ENCODE results near the gene PRM3.

The PRM3 gene

DNA sequence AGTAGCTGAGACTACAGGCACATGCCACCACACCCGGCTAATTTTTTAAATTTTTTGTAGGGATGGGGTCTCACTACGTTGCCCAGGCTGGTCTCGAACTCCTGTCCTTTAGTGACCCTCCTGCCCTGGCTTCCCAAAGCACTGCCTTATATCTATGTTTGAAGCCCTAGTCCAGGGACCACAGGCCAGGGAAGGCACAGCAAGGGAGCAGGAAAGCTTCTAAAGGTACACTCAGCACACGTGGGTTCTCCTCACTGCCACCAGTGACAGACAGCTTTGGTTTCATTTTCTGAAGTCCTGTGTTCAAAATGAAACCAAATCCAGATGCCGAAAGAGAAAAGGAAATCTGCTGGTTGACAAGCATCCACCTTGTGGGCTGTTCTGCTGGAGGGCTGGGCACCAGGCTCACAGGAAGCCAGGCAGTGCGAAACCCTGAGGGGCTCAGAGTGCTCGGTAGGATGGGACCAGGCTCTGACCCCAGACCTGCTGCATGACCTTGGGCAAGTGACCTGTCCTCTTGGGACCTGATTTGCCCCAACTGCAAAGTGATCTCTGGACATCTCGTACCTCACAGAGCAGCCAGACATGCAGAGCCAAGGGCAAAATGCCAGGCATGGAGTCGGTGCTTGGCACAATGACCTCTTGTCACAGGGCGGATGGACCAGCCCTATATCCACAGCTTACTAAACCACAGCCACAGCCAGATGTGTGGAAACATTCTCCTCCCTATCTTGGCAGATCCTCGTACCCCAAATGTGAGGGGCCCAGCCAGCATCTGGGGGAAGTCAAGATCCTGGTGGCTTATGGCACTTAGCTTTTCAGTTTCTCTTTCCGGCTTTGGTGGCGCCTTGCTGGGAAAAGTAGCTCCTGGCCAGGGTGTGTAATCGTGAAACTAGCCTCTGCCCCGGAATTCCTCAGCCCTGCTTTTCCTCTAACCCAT is 14.6 kb downstream of the PRM3 start:
- ATAC-seq, result peak in 1 of 2 donors; percentile 10

DNA sequence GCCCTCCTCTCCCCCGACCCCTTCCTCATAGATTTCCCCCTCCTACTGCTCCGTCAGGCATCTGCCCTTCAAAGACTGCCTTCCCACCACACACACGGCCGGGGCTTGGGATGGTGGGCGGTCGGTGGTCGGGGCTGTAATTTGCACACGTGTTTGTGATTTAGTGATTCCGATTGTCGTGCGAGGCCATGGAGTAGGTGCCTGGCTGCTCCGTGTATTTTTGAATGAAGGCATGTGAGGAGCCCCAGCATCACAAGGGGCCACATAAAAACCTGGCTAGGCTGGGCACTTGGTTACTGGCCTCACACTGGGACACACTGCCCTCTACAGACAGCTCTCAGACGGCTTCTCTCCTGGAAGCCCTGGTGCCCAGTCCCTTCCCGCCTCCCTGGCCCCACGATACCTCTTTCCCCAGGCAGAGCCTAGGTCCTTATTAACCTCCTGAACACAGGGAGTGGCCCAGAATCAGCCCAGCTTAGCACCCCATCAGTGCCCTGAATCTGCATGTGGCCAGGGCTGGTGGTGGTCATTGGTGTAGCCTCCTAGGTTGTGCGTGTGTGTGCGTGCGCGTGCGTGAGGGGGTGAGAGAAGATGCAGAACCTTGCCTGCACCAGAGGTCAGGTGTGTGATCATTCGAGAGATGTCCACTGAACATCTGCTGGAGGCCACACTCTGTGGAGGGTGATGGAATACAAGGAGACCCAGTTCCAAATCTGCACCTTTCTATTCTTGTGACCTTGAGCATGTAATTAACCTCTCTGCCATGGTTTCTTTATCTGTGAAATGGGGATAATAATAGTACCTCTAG is 16.1 kb downstream of the PRM3 start:
- no peak for ATAC-seq

DNA sequence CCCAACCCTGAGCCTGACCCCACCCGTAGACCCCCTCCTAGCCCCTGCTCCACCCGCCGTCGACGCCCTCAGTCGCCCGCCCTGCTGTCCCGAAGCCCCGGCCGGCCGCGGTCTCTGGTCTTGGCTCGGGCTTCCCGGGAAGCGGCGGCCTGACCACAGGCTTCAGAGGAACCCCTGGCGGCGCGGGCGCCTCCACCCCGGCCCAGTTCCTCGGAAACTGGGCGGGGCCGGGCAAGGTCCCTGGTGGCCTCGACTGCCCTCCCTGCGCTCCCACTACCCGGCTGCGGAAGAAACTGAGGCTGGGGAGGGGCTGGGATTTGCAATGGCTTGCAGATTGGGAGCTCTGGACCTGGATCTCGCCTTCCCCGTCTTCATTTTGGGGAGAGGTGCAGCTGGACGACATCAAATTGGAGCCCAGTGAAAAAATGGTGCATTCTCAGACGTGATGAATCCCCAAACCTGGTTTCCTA is 16.7 kb downstream of the PRM3 start:
- no peak for ATAC-seq

DNA sequence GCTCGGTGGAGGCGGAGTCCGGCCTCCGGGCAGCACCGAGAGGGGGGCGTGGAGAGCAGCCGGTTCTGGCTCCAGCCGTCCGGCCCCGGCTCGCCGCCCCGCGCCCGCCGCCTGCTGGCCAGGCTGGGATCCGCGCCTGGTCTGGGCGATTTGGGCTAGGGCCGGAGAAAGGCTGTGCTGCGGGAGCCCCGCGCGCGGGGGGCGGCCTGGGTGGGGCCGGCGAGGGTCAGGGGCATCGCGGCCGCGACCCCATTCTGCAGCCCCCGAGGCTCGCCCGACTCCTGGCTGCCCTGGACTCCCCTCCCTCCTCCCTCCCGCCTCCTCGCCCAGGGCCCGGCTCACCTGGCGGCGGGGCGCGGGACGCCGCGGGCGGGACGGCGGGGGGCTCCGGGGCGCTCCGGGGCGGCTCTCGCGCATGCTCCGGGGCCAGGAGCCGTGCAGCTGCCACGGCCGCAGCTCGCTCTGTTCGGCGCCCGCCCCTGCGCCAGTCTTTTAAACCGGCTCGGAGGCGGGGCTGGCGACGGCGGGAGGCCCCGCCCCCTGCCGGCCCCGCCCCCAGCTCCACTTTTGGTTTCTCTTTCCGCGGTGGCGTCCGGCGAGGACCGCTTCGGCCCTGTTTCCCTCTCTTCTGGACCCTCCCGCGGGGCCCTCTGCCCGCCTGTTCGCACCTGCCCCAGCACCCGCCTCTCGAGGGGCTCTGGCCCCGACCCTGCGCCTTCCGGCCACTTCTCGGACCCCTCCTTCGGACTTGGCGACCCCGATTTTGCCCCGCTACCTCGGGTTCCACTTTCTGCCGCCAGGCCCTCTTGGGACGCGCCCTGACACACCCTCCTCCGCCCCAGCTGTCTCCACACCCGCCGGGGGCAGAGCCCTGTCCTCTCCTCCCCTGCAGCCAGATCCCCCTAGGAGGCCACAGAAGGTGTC is 17.4 kb downstream of the PRM3 start, which contains the start of gene SOCS1:
TSS of gene SOCS1 (minus strand) at position 468 of the 924 bp plus-strand sequence. CDS start 726 bp downstream, outside the sequence.
- ATAC-seq, result peak; percentile 53 to 57

DNA sequence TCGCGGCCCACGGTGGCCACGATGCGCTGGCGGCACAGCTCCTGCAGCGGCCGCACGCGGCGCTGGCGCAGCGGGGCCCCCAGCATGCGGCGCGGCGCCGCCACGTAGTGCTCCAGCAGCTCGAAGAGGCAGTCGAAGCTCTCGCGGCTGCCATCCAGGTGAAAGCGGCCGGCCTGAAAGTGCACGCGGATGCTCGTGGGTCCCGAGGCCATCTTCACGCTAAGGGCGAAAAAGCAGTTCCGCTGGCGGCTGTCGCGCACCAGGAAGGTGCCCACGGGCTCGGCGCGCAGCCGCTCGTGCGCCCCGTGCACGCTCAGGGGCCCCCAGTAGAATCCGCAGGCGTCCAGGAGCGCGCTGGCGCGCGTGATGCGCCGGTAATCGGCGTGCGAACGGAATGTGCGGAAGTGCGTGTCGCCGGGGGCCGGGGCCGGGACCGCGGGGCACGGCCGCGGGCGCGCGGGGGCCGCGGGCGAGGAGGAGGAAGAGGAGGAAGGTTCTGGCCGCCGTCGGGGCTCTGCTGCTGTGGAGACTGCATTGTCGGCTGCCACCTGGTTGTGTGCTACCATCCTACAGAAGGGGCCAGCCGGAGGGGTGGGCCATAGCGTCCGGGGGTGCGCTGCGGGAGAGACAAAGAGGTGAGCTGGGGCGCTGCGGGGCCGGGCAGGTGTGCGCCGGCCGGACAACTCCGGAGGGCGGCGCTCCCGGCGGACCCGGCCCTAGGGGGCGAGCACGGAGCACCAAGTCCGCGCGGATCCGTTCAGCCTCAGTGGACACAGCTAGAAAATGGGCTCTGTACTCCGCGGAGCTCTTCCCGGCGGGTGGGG is 18.3 kb downstream of the PRM3 start:
- ATAC-seq, result peak; percentile 1

GRCh38 chr16:11253995-11254912 is 19.2 kb downstream of the PRM3 start:
- ATAC-seq, result no peak

GRCh38 chr16:11253009-11253994 is 20.1 kb downstream of the PRM3 start:
- peak; percentile 20 to 24 for ATAC-seq

- no peak for ATAC-seq
Measured at GRCh38 chr16:11252482-11252931, 20.9 kb downstream of the PRM3 start.

- peak; percentile 32 to 36 for ATAC-seq
Measured at GRCh38 chr16:11251525-11252481, 21.6 kb downstream of the PRM3 start.

DNA sequence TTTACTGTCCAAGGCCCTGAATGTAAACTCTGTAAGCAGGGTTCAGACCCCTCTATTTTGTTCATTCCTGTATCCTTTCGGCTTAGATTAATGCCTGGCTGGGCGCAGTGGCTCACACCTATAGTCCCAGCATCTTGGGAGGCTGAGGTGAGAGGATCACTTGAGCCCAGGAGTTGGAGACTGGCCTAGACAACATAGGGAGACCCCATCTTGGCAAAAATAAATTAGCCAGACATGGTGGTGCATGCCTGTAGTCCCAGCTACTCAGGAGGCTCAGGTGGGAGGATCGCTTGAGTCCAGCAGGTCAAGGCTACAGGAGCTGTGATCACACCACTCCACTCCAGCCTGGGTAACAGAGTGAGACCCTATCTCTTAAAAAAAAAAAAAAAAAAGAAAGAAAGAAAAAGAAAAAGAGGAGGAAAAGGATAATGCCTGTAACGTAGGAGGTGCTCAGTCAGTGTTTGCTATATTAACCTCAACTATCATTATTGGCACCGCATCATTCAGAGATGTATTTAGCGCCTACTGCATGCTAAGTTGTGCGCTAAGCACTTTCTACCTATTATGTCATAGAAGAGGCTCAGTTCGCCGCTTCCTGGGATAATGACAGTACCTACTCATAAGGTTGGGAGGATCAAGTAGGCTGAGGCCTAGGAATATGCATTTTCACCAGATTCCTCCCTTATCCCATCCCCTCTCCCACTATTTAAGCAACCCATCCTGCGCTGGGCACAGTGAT is 22.5 kb downstream of the PRM3 start:
- ATAC-seq, result no peak

DNA sequence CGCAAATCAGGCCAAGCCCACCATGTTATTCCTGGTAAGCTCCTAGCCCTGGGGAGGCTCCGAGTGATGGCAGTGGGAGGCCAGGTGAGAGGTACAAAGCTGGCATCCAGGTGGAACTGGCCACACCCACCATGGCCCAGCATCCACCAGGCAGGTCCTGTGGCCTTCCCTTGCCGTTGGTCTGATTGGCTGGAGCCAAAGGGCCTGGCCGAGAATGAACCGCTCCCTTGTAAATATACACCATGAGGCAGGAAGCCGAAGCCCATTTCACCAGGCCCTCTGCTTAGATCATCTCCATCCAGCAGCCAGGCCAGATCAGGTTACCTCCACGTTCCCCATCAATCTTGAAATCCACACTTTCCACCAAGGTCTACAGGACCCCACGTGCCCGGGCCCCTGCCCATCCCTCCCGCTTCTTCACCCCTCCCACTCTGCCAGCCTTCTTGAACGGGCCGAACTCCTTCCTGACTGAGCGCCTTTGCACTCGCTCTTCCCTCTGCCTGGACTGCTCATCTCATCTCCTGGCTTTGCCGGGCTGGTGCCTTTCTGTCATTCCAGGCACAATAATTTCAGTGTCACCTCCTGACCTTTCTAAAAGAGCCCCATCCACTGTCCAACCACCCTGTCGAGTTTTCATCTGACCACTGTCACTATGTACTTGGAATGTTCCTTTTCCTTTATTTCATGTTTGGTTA is 23.2 kb downstream of the PRM3 start:
- ATAC-seq, result no peak

DNA sequence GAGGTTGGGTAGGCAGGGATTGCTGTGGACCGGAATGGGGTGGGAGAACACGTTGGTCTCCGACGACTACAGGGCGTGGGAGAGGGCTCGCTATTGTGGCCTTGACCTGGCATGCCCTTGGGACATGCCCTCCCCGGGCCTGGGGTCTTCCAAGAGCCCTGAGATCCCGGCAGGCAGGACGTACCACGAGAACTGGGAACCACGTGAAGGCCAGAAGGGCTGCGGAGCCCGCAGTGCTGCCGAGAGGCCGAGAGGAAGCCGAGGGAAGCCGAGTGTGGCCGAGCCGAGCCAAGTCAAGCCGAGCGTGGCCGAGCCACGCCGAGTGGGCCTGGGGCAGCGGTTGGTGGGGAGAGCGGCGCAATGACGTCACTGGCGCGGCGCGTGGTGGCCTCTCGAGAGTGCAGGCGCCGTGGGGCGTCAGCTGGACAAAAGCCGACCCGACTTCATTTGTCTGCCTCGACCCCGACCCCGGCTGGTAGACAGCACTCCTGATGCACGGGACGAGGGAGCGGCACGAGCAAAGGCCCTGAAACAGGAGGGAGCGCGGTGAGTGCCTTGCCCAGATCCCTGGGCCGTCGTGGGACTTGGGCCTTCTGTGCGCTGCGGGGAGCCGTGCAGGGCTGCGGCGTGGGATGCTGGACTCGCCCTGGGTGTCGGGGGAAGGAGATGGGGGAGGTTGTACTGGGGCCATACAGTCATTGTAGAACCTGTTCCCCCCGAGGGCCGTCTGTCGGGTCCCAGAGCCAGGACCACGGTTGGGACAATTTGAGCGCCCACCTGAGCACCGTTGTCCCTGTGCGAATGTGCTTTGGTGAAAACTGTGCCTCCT is 24.0 kb downstream of the PRM3 start:
- no peak for ATAC-seq

GRCh38 chr16:11248133-11248532 is 25.3 kb downstream of the PRM3 start:
- ATAC-seq, result peak; percentile 55

GRCh38 chr16:11245988-11246387 is 27.4 kb downstream of the PRM3 start:
- no peak for ATAC-seq

DNA sequence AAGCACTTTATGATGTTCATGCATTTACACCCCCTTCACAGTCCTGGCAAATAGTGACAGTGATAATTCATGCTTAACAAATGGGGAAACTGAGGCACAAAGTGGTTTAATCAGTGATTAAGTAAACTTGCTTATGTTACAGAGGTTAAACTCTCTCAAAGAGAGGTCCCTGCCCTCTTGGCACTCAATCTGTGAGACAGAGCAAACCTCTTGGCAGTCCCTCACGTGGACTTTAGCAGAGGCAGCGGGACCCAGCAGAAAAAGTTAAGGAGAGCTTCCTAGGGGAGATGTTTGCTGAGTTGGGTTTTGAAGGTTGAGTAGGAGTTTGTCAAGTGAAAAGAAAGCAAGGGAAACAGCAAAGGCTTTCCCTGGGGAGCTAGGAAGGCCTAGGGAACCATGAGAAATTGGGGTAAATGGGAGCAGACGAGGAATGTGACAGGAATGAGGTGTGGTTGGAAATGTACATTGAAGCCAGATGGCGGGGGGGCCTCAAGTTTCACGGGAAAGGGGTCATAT is 28.1 kb downstream of the PRM3 start:
- ATAC-seq, result no peak
